ENCODE results near the gene CRACR2A.

GRCh38 chr12:3795492-3796133 is 42.7 kb upstream of the CRACR2A start:
- no peak for TF ChIP-seq EZH2phosphoT487 (IDR thresholded peaks at IDR 0.05; ENCODE audit: borderline replicate concordance, low read length)
- TF ChIP-seq, protein P1, sequence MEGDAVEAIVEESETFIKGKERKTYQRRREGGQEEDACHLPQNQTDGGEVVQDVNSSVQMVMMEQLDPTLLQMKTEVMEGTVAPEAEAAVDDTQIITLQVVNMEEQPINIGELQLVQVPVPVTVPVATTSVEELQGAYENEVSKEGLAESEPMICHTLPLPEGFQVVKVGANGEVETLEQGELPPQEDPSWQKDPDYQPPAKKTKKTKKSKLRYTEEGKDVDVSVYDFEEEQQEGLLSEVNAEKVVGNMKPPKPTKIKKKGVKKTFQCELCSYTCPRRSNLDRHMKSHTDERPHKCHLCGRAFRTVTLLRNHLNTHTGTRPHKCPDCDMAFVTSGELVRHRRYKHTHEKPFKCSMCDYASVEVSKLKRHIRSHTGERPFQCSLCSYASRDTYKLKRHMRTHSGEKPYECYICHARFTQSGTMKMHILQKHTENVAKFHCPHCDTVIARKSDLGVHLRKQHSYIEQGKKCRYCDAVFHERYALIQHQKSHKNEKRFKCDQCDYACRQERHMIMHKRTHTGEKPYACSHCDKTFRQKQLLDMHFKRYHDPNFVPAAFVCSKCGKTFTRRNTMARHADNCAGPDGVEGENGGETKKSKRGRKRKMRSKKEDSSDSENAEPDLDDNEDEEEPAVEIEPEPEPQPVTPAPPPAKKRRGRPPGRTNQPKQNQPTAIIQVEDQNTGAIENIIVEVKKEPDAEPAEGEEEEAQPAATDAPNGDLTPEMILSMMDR (conservative IDR thresholded peaks at IDR 0.05; ENCODE audit: low read depth, low read length), result no peak
